ENCODE measurements around the gene TSPAN9. TPM values are rescaled to one million over a fixed set of nuclear protein-coding genes. Genes with fewer than 3 reads are reported as not detected.

Gene TSPAN9
- total RNA-seq, 1 donor from 2014 or later, result 0.09 TPM

DNA sequence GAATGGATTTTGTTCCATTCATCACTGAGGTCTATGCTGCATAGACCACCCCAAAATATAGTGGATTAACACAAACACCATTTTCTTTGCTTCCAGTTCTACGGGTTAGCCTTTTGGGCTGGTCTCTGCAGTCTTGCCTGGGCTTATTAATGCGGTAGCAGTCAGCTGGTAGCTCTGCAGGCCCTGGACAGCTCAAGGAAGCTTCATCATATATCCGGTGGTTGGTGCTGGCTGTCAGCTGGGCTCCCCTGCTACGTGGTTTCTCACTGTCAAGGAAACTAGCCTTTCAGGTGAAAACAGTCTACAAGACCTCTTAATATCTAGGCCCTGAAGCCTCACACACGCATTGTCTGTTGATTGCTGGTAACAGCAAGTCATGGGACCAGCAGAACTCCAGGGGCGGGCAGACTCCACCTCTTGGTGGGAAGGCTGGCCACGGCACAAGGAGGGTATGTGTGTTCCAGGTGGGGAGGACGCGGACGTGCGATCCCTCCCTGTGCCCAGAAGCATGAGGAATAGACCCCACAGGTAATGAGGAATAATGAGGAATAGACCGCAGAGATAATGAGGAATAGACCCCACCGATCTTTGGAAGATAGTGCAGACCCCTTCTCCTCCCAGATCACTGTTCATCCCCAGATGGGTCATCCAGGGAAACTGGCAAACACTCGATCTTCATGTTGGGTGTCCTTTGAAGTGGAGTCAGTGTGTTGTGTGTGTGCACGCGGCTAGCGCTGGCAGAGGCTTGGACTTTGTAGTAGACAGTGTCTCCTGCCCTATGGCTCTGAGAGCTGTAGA is 13.3 kb downstream of the TSPAN9 start:
- no peak for DNase-seq
- intact Hi-C loops (cut with micrococcal nuclease), result no loop called here
- no peak overlapping the region for H3K27ac Mint-ChIP-seq
- no peaks in the 10 kb centered on the region for H3K27me3 Mint-ChIP-seq
- H3K4me3 Mint-ChIP-seq, result no peak overlapping the region
- H3K4me1 Mint-ChIP-seq, result no peaks in the 10 kb centered on the region
- no peaks in the 10 kb centered on the region for H3K9me3 Mint-ChIP-seq
- H3K36me3 Mint-ChIP-seq (ENCODE audit: low read depth), result no peaks in the 10 kb centered on the region

DNA sequence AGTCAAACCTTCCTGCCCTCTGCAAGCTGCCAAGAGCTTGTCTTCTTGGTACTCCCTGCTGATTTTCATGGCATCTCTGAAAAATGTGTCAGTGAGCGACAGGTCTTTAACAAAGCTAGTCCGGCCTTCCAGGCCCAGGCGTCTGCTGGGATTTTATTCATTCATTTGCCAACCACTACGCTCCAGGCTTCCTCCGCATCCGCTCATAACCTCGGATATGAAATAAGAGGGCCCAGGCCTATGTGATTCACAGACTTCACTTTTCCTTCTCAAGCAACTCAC is 13.8 kb downstream of the TSPAN9 start:
- no peaks in the 10 kb centered on the region for H3K4me1 Mint-ChIP-seq
- no peak for DNase-seq
- intact Hi-C loops (cut with micrococcal nuclease), result no loop called here
- no peak overlapping the region for H3K4me3 Mint-ChIP-seq
- no peaks in the 10 kb centered on the region for H3K9me3 Mint-ChIP-seq
- no peaks in the 10 kb centered on the region for H3K36me3 Mint-ChIP-seq (ENCODE audit: low read depth)
- H3K27me3 Mint-ChIP-seq, result no peaks in the 10 kb centered on the region
- H3K27ac Mint-ChIP-seq, result no peak overlapping the region

DNA sequence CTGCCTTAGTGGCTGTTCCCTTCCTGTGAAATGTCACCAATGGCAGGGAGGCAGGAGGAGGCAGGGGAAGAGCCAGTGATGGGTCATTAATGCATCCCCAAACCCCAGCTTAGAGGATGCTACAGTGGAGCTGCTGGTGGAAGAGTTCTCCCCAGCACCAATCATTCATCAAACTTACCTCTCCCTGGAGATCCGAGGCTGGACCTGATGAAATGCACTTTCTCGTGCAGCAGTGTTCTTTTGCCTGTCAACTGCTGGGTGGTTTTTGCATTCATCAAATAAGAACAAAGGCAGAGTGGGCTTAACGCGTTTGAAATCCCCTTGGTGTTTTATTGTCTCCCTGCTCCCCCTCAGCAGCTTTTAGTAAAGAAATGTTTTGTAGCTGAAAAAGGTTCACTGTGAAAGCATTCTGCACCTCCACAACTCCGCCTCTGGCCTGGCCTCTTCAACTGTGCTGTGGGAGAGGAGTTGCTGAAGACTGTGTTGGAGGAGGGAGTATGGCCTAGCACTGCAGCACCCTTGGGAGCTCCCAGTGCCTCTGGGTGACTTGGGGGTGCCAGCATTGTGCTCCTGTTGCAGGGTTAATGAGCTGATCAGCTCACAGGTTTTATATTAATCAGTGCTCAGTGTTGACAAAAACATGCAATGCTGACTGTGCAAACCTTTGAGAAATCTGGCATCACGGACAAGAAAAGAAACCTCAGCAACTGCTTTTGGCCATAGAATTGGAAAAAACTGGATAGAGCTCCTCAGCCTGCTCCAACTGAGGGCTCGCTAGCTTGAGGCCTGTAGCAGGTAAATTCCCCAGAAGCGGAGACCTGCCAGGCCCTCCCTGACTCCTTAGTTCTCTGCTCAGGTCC is 14.4 kb downstream of the TSPAN9 start:
- intact Hi-C loops (cut with micrococcal nuclease), result no loop called here
- no peak for DNase-seq
- Mint-ChIP-seq H3K27me3 (no peaks in the 10 kb centered on the region), H3K9me3 (peaks cover 4% of the 10 kb centered on the region), H3K4me1 (no peaks in the 10 kb centered on the region), H3K27ac (no peak overlapping the region), H3K4me3 (no peak overlapping the region), H3K36me3 (ENCODE audit: low read depth) (no peaks in the 10 kb centered on the region)

DNA sequence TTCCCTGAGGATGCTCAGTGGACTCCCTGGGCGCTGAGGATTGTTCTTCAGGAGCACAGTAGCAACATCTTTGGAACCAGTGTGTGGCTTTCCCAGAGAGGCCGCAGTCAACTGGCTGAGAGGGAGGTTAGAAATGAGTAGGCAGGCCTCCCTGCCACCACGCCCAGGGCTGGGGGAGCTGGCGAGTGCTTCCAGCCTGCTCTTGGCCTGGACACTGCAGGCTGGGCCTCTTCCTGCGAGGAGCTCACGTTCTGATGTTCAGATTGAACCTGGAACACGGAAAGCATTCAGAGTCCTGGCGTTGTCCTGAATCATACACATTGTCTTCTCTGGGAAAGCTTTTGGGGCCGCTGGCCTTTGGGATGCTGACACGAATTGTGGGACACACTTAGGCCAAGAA is 15.6 kb downstream of the TSPAN9 start:
- Mint-ChIP-seq H3K4me3 (no peak overlapping the region), H3K27ac (no peak overlapping the region), H3K4me1 (no peaks in the 10 kb centered on the region), H3K36me3 (ENCODE audit: low read depth) (no peaks in the 10 kb centered on the region), H3K27me3 (no peaks in the 10 kb centered on the region), H3K9me3 (peaks cover 7% of the 10 kb centered on the region)
- intact Hi-C loops (cut with micrococcal nuclease), result no loop called here
- DNase-seq, result no peak

DNA sequence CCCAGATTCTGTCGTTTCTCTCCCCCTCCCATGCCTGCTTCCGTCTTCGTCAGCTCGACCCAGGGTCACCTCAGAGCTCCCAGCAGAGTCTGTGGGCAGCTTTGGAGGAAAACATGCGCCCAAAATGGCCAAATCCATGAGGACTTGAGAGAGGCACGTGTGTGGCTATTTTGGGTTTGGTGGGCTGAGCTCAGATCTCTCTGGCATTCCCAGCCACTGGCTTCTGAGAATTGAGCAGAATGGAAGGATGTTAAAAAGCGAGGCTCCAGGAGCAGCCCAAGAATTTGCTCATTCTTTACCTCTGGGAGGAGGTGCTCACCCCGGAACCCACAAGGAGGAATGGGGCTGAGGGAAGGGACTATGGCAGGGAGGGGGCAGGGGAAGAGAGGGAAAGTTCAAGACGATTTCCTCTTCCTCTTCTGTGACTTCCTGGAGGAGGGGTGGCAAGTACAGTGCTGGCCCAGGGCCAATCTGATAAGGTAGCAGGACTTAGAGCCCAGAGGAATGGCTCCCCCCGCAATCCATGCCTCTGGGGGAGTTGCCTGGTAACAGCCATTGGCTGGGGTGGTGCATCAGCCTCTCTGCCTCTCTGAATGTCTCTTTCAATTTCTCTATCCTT is 20.1 kb downstream of the TSPAN9 start:
- H3K27me3 Mint-ChIP-seq, result no peaks in the 10 kb centered on the region
- no peak for DNase-seq
- no peaks in the 10 kb centered on the region for H3K4me1 Mint-ChIP-seq
- H3K4me3 Mint-ChIP-seq, result no peak overlapping the region
- no peak overlapping the region for H3K27ac Mint-ChIP-seq
- peaks cover 16% of the 10 kb centered on the region for H3K9me3 Mint-ChIP-seq
- H3K36me3 Mint-ChIP-seq (ENCODE audit: low read depth), result no peaks in the 10 kb centered on the region
- intact Hi-C loops (cut with micrococcal nuclease), result no loop called here

DNA sequence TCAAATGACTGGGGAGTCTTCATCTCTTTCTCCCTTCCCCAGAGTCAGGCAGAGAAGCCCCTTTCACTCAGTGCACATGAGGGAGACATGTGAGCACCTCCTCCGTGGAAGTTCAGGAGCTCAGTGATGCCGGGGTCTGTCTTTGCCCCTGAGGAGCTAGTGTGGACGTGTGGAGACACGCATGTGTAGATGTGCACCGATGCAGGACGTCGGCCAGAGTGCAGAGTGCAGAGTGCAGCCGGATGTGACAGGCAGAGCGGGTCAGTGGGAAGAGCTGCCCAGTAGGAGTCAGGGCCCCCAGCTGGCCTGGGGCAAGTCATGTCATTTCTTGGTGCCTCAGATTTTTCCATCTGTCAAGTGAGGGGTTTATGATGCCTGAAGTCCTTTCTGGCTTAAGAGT is 20.7 kb downstream of the TSPAN9 start:
- Mint-ChIP-seq H3K4me1 (no peaks in the 10 kb centered on the region), H3K27me3 (no peaks in the 10 kb centered on the region), H3K9me3 (peaks cover 16% of the 10 kb centered on the region), H3K4me3 (no peak overlapping the region), H3K36me3 (ENCODE audit: low read depth) (no peaks in the 10 kb centered on the region), H3K27ac (no peak overlapping the region)
- DNase-seq, result no peak
- intact Hi-C loops (cut with micrococcal nuclease), result no loop called here

DNA sequence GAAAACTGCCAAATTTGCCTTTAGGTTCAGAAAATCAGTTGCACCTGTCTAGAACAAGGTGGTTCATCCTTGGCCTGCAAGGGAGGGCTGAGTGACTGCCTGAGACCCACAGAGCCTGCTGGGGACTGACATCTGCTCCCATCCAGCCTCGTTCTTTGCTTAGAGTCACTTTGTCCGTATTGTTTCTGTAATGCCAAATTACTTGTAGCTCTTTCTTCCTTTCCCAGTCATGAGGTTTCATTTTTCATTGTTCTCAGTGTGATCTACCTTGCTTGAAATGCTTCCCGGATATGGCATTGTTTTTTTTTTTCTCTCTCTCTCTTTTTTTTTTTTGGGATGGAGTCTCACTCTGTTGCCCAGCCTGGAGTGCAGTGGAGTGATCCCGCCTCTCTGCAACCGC is 21.3 kb downstream of the TSPAN9 start:
- H3K27ac Mint-ChIP-seq, result no peak overlapping the region
- DNase-seq, result no peak
- no peaks in the 10 kb centered on the region for H3K4me1 Mint-ChIP-seq
- H3K4me3 Mint-ChIP-seq, result no peak overlapping the region
- no peaks in the 10 kb centered on the region for H3K27me3 Mint-ChIP-seq
- intact Hi-C loops (cut with micrococcal nuclease), result no loop called here
- peaks cover 16% of the 10 kb centered on the region for H3K9me3 Mint-ChIP-seq
- no peaks in the 10 kb centered on the region for H3K36me3 Mint-ChIP-seq (ENCODE audit: low read depth)

DNA sequence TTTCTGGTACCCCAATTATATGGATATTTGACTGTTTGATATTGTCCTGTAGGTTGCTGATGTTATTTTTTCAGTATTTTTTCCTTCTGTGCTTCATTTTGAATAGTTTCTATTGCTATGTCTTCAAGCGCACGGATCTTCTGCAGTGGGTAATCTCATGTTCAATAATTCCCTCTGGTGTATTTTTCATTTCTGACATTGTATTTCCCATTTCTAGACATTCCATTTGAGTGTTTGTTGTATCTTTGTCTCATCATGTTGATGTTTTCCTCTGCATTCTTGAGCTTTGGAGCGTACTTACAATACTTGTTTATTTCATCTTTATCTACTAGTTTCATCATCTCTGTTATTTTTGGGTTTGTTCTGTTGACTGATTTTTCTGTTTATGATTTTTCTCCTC is 22.0 kb downstream of the TSPAN9 start:
- Mint-ChIP-seq H3K27ac (no peak overlapping the region), H3K36me3 (ENCODE audit: low read depth) (no peaks in the 10 kb centered on the region), H3K4me3 (no peak overlapping the region), H3K4me1 (no peaks in the 10 kb centered on the region), H3K9me3 (peaks cover 16% of the 10 kb centered on the region), H3K27me3 (no peaks in the 10 kb centered on the region)
- intact Hi-C loops (cut with micrococcal nuclease), result no loop called here
- DNase-seq, result no peak

DNA sequence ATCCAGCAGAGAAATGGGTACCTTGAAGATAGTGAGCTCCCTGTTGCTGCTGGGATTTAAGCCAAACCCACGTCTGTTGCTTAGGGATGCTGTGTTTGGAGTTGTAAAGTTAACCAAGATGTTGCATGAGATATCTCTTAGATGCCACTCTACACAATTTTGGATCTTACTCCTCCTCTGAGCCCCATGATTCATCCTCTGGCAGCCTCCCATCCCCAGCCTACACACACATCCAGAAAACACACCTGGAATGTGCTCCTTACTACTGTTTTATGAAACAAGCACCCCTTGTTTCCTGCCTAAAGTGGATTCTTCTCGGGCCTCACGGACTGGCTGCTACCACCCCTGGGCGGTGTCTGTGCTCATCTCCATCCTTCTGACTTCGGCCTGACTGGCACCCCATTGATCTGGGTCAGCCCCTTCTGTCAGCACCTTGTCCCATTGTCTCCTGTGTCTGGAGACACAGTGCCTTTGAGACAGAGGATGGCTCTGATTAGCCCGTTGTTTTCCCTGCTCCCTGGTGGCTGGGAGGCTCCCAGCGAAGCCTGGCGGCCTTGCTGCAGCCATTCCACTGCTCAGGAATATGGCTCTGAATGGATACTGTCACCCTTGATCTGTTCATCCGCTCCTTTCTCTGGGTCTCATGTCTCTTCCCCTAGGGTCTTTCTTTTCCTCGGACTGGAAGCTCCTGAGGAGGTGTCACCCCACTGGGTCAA is 24.3 kb downstream of the TSPAN9 start:
- DNase-seq, result no peak
- H3K4me1 Mint-ChIP-seq, result no peaks in the 10 kb centered on the region
- H3K27me3 Mint-ChIP-seq, result no peaks in the 10 kb centered on the region
- no peak overlapping the region for H3K4me3 Mint-ChIP-seq
- H3K36me3 Mint-ChIP-seq (ENCODE audit: low read depth), result no peaks in the 10 kb centered on the region
- intact Hi-C loops (cut with micrococcal nuclease), result no loop called here
- H3K9me3 Mint-ChIP-seq, result peaks cover 13% of the 10 kb centered on the region
- H3K27ac Mint-ChIP-seq, result no peak overlapping the region

DNA sequence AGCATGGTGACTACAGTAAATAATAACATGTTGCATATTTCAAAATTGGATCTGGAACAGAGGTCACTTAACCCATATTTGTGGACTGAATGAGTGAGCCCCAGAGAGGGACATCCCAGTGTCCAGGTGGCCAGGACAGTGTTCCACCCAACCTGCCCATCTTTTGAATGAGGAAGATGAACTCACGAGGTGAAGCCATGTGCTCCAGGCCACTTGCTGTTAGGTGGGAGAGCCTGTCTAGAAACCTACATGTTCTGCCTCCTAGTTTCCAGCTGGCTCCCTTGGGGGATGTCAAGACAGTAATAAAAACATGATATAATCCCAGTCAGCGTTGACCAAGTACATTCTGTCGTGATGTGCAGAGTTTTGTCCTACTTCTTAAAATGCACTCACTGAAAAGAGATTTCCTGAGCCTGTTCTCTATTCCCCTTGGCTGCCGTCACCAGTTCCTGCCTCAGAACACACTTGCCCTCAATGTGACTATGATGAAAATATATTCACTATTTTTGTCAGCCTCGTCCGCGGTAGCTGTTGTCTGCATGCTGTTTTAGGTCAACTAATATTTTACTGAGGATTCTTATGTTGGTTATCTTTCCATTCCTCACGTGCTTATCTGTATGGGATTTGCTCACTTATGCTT is 25.7 kb downstream of the TSPAN9 start:
- H3K9me3 Mint-ChIP-seq, result peaks cover 8% of the 10 kb centered on the region
- H3K4me3 Mint-ChIP-seq, result no peak overlapping the region
- H3K27me3 Mint-ChIP-seq, result no peaks in the 10 kb centered on the region
- no peak for DNase-seq
- no peak overlapping the region for H3K27ac Mint-ChIP-seq
- no peaks in the 10 kb centered on the region for H3K36me3 Mint-ChIP-seq (ENCODE audit: low read depth)
- no peaks in the 10 kb centered on the region for H3K4me1 Mint-ChIP-seq
- intact Hi-C loops (cut with micrococcal nuclease), result no loop called here

DNA sequence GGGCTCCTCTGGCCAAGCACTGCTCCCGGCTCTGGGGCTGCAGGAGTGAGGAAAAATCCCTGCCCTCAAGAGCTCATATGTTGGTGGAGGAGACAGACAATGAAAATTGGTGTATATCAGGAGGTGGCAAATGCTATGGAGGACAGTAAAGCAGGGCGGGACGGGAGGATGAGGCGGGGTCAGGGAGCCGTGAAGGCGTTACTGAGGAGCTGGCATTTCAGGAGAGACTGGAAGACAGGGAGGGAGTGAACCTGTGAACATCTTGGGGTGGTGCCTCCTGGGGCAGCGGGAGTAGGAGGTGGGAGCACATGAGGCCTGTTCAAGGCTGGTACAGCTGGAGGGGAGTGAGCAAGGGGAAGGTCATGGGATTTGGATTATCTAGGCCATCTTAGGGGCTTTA is 26.6 kb downstream of the TSPAN9 start:
- no peaks in the 10 kb centered on the region for H3K4me1 Mint-ChIP-seq
- peaks cover 6% of the 10 kb centered on the region for H3K9me3 Mint-ChIP-seq
- no peaks in the 10 kb centered on the region for H3K36me3 Mint-ChIP-seq (ENCODE audit: low read depth)
- peaks cover 3% of the 10 kb centered on the region for H3K27me3 Mint-ChIP-seq
- intact Hi-C loops (cut with micrococcal nuclease), result no loop called here
- no peak for DNase-seq
- no peak overlapping the region for H3K4me3 Mint-ChIP-seq
- H3K27ac Mint-ChIP-seq, result no peak overlapping the region

DNA sequence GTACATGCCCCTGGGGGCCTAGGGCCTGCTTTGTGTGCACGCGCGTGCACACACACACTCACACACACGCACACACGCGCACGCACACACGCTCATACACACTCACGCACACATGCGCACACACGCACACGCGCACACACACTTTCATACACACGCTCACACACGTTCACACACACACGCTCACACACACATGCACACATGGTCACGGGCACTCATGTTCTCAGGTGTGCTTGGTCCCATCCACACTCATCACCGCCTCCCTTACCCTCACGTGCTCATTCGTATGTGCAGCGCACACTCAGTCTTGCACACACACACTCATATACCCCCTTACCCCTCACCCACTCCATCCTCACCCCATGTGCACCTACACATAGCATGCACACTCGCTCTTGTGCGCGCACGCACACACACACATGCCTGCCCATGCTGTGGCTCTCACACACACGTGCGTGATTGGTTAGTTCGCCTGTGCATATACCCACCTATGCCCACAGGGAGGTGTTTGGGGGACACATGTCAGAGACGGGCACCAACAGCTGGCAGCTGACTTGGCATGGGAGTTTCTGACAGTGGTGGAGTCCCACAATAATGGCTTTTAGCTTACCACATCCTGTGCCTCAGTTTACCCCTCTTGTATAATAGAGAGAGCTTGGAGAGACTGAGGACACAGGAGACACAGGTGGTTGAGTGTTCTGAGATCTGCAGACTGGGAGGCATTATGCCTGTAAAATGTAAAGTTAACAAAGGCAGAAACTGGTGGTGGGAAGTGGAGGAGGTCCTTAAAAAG is 28.7 kb downstream of the TSPAN9 start:
- peaks cover 3% of the 10 kb centered on the region for H3K27me3 Mint-ChIP-seq
- intact Hi-C loops (cut with micrococcal nuclease), result no loop called here
- no peaks in the 10 kb centered on the region for H3K36me3 Mint-ChIP-seq (ENCODE audit: low read depth)
- DNase-seq, result no peak
- H3K27ac Mint-ChIP-seq, result no peak overlapping the region
- no peak overlapping the region for H3K4me3 Mint-ChIP-seq
- no peaks in the 10 kb centered on the region for H3K9me3 Mint-ChIP-seq
- H3K4me1 Mint-ChIP-seq, result no peaks in the 10 kb centered on the region

DNA sequence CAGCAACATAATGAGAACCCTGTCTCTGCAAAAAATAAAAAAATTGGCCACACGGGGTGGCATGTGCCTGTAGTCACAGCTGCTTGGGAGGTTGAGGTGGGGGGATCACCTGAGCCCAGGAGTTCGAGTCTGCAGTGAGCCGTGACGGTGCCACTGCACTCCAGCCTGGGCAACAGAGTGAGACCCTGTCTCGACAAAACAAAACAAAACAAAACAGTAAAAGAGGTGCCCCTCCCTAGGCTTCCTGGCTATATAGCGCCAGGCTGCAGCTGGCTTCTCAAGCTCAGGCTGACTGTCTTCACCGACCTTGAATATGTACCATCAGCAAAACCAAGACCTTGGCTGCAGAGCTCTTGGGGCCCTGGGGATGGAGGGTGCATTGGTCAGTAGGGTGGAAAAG is 29.4 kb downstream of the TSPAN9 start:
- H3K36me3 Mint-ChIP-seq (ENCODE audit: low read depth), result no peaks in the 10 kb centered on the region
- peaks cover 3% of the 10 kb centered on the region for H3K27me3 Mint-ChIP-seq
- no peak for DNase-seq
- no peak overlapping the region for H3K27ac Mint-ChIP-seq
- intact Hi-C loops (cut with micrococcal nuclease), result no loop called here
- no peaks in the 10 kb centered on the region for H3K9me3 Mint-ChIP-seq
- H3K4me3 Mint-ChIP-seq, result no peak overlapping the region
- H3K4me1 Mint-ChIP-seq, result no peaks in the 10 kb centered on the region
